Neutrophil (primary cell): ENCODE data around the gene CCSER1.

Experiments
- H3K27ac ChIP-seq: fragments of 200-600 bp; sonication (generic); 2 replicates; pipeline ENCODE4 v1.5.1; 2016; ENCODE audit warnings: mild to moderate bottlenecking, moderate library complexity
- H3K27me3 ChIP-seq: fragments of 200-600 bp; sonication (generic); 2 replicates; pipeline ENCODE4 v1.6.0; 2016; ENCODE audit warnings: mild to moderate bottlenecking
- H3K36me3 ChIP-seq: fragments of 200-600 bp; sonication (generic); 2 replicates; pipeline ENCODE4 v1.5.1; 2017
- H3K4me1 ChIP-seq, 2 experiments: fragments of 200-600 bp in 1 of 2; sonication (generic) in 1 of 2; 1 replicate in 1 of 2; 2 replicates in 1 of 2; pipeline versions ENCODE4 v1.5.1 to v1.6.1; 2013 to 2016; ENCODE audit warnings: low read depth in 1 of 2, low read length in 1 of 2, mild to moderate bottlenecking in 1 of 2, moderate library complexity in 1 of 2; ENCODE audit not compliant: control insufficient read depth in 1 of 2, insufficient read depth in 1 of 2
- H3K4me3 ChIP-seq, 2 experiments: fragments of 200-600 bp in 1 of 2; sonication (generic) in 1 of 2; 1 replicate in 1 of 2; 2 replicates in 1 of 2; pipeline ENCODE4 v1.5.1; 2013 to 2016; ENCODE audit warnings: low read depth in 1 of 2, low read length in 1 of 2, mild to moderate bottlenecking in 1 of 2, moderate library complexity in 1 of 2
- H3K9me3 ChIP-seq: fragments of 200-600 bp; sonication (generic); 2 replicates; pipeline ENCODE4 v1.5.1; 2016
- TF ChIP-seq, protein P1 (sequence below): fragments of 200-600 bp; sonication (generic); IDR thresholded peaks from 2 replicates; pipeline ENCODE4 v1.5.1; 2016; ENCODE audit warnings: antibody characterized with exemption

The CCSER1 gene

DNA sequence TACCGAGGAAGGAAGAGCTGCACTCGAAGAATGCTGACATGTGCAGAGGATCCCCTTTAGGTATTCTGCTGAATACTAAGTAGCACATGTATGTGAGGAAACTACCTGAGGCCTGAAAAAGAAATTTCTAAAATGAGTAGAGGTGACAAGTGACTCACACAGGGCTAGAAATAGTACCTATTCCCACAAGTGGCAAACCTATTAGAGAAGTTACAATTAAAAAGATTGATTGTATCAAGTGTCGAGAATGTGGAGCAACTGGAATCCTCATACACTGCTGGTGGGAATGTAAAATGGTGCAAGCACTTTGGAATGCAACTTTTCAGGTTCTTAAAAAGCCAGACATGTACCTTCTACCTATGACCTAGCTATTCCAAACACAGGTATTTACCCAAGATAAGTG, 47.4 kb downstream of the CCSER1 start:
- Histone ChIP-seq H3K36me3 (no peaks in the 10 kb centered on the region), H3K4me3 (no peak overlapping the region), H3K9me3 (no peaks in the 10 kb centered on the region), H3K27ac (no peak overlapping the region), H3K27me3 (no peaks in the 10 kb centered on the region), H3K4me1 (peaks cover 0 to 5% of the 10 kb centered on the region in 2 experiments)
- TF ChIP-seq, protein P1, sequence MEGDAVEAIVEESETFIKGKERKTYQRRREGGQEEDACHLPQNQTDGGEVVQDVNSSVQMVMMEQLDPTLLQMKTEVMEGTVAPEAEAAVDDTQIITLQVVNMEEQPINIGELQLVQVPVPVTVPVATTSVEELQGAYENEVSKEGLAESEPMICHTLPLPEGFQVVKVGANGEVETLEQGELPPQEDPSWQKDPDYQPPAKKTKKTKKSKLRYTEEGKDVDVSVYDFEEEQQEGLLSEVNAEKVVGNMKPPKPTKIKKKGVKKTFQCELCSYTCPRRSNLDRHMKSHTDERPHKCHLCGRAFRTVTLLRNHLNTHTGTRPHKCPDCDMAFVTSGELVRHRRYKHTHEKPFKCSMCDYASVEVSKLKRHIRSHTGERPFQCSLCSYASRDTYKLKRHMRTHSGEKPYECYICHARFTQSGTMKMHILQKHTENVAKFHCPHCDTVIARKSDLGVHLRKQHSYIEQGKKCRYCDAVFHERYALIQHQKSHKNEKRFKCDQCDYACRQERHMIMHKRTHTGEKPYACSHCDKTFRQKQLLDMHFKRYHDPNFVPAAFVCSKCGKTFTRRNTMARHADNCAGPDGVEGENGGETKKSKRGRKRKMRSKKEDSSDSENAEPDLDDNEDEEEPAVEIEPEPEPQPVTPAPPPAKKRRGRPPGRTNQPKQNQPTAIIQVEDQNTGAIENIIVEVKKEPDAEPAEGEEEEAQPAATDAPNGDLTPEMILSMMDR = no peak

DNA sequence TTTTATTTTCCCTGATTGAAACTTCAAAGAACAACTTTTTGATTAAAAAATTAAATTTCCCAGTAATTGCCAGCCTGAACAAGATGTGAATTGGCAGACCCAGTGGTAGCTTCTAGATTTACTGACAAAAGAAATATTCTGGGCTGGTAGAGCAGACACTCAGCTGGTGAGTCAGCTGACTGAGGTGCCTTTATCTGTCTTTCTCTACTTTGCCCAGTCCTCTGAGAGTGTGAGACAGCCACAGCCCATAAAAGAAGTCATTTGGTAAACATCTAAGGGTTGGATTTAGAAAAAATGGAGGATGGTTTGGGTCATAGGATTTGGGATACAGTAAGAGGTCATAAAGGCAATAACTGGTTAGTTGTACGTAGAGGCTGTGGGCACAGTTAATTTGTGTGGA, 54.5 kb downstream of the CCSER1 start:
- Histone ChIP-seq H3K36me3 (no peaks in the 10 kb centered on the region), H3K27me3 (no peaks in the 10 kb centered on the region), H3K9me3 (no peaks in the 10 kb centered on the region), H3K4me1 (no peaks in the 10 kb centered on the region), H3K4me3 (no peak overlapping the region), H3K27ac (no peak overlapping the region)
- TF ChIP-seq, protein P1 = no peak

DNA sequence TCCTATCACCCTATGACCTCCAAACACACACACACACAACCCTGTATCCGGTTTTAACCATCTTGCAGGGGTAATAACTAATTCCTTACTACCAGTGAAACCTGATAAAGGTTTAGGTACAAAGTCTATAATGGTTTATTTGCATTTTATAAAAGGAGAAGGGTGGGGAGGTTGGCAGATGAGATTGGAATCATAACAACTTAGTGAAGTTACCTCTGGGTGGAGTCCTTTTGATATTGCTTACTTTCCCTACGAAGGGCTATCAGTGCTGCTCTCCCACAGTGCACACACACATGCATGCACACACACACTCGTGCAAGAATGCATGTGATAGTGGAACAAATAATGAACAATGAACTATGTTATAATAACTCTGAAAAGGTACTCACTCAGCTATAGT, 56.1 kb downstream of the CCSER1 start:
- no peak overlapping the region for H3K27ac ChIP-seq
- no peak overlapping the region for H3K4me3 ChIP-seq
- H3K27me3 ChIP-seq = no peaks in the 10 kb centered on the region
- no peaks in the 10 kb centered on the region for H3K36me3 ChIP-seq
- TF ChIP-seq, protein P1 = no peak
- H3K4me1 ChIP-seq = no peaks in the 10 kb centered on the region
- H3K9me3 ChIP-seq = no peaks in the 10 kb centered on the region

DNA sequence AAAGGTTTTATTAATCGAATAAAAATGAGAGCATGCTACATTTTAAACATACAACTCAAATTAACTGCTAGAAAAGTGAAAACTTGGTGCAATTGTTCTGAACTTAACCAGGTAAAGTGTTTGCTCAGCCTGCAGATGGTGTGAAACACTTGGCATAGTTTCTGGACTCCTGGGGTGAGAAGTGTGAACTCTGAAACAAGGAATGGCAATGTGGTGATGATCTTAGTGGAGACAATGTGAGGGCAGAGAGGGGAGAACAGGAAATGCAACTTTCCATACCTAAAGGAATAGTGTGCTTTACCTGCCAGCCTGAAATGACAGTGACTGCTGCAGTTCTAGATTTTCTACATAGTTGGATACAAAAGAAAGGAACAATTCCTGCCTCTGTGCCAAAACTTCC, 57.4 kb downstream of the CCSER1 start:
- H3K27ac ChIP-seq = no peak overlapping the region
- TF ChIP-seq, protein P1 = no peak
- H3K4me3 ChIP-seq = no peak overlapping the region
- no peaks in the 10 kb centered on the region for H3K9me3 ChIP-seq
- H3K27me3 ChIP-seq = no peaks in the 10 kb centered on the region
- no peaks in the 10 kb centered on the region for H3K36me3 ChIP-seq
- no peaks in the 10 kb centered on the region for H3K4me1 ChIP-seq

DNA sequence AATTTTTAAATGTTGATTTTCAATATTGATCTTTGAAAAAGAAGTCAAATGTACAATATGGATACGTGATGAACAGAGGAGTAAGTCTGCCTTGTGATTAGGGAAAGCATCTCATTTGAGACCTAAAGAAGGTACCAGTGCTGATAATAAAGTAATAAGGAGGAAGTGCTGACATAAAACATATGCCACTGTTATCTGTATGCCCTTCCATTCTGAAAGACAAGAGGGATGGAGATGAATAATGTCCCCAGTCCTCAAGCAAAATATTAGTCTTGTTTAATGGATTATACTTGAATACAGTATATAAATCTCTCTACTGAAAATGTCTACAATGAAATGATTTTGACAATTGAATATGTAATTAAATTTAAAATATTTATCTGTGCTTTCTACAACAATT, 58.2 kb downstream of the CCSER1 start:
- H3K4me1 ChIP-seq = no peaks in the 10 kb centered on the region
- no peaks in the 10 kb centered on the region for H3K27me3 ChIP-seq
- no peak overlapping the region for H3K4me3 ChIP-seq
- H3K27ac ChIP-seq = no peak overlapping the region
- TF ChIP-seq, protein P1 = no peak
- H3K9me3 ChIP-seq = no peaks in the 10 kb centered on the region
- H3K36me3 ChIP-seq = no peaks in the 10 kb centered on the region

DNA sequence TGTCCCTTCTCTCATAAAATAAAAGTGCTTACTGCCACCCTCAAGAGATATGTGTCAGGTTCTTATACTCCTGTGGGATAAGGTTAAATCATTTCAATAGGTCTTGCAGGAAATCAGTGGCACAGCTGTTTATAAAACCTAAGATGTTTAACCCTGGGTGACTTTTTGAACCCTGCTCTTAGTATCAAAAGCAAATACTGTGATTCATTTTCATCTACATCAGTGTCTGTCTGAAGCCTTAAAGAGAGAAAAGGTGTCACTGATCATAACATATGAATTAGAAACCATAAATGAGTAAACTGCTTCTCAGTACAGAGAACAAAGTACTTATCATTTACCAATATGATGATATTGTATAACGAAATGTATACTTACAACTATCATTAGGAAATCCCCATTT, 59.0 kb downstream of the CCSER1 start:
- no peaks in the 10 kb centered on the region for H3K9me3 ChIP-seq
- no peak overlapping the region for H3K27ac ChIP-seq
- TF ChIP-seq, protein P1 = no peak

More for the DNA sequence above, 59.0 kb downstream of the CCSER1 start:
- Histone ChIP-seq H3K4me1 (no peaks in the 10 kb centered on the region), H3K27me3 (no peaks in the 10 kb centered on the region), H3K4me3 (no peak overlapping the region), H3K36me3 (no peaks in the 10 kb centered on the region)
